GM18861 (cell line): Measurements from ENCODE around the gene TRPM7.
"Not testable (repeated sequence)": the region's sequence is repeated elsewhere in the genome, so short reads cannot be mapped to it uniquely, and the experiment has no call there.

ENCODE experiments used
- ATAC-seq: cut with Tn5 transposase; IDR thresholded peaks from one replicate; pipeline ENCODE4 v1.9.1; 2021; ENCODE audit not compliant: unreplicated experiment

The TRPM7 gene

GRCh38 chr15:50686469-50687301 is at the start of gene TRPM7:
TSS of gene TRPM7 (minus strand) at chr15:50686797. CDS start at chr15:50686533, 264 bp downstream.
- peak; percentile 66 for ATAC-seq

- ATAC-seq, result no peak
Observed at GRCh38 chr15:50735156-50735555, 48.6 kb upstream of the TRPM7 start.

DNA sequence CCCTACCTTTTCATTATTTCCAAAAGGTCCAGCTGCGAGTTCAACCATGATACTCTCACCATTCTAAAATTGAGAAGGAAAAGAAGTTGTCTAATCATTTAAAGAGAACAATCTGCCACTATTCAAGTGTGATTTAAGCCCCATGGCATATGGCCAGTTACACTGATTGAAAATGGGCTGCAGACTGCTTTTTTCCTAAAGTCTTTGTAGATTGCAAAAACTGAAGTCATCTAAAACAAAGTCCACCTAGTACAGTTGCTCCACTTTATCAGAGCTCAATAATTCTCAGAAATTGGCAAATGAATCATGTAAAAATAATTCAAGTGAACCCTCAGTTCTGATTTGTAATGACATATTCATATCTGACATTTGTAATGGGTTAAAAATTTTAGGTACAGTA is 39.7 kb upstream of the TRPM7 start:
- ATAC-seq, result no peak

DNA sequence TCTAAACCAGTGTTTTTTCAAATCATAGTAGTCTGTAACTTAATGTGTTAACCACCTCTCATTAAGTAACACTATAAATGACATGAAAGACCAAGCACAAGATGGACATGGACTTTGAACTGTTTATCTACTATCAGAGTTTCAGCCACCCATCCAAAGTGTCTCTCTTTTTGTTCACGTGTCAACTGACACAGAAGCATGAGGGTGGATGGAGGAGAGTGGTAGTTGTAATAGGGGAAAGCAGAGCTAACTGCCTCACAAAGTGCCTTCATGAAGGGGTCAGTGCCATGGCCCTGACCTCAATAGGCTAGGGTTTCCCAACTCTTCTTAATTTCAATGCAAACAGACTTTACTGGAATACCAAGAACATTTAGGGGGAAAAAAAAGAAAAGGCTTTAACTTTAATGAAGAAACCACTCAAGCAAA is 32.1 kb upstream of the TRPM7 start:
- no peak for ATAC-seq

- no peak for ATAC-seq
Observed at GRCh38 chr15:50712018-50712417, 25.4 kb upstream of the TRPM7 start.

- no peak for ATAC-seq
Observed at GRCh38 chr15:50710585-50710984, 24.0 kb upstream of the TRPM7 start.

- ATAC-seq, result no peak
Observed at GRCh38 chr15:50707878-50708427, 21.4 kb upstream of the TRPM7 start.

DNA sequence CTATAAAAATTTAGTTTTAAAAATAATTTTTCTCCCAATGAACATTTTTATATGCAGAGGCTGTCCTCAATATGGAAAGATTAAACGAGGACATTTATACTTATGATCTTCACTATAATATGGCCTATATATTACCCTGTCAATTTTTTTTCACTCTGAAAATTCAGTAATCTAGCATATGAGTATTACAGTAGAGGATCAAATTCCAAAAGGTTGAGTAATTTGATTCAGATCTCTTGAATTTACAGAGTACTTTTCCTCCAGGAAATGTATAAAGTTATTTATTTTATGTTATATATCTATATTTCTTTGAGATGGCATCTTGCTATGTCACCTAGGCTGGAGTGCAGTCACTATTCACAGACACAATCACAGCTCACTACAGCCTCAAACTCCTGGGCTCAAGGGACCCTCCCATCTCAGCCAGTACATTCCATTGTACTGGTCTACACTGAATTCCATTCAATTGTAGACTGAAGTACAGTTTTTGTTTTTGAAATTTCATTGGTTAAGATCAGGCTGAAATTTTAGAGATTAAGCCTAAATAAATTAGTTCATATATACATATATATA is 16.3 kb upstream of the TRPM7 start:
- ATAC-seq, result no peak

- no peak for ATAC-seq
Observed at GRCh38 chr15:50698101-50698500, 11.5 kb upstream of the TRPM7 start.

DNA sequence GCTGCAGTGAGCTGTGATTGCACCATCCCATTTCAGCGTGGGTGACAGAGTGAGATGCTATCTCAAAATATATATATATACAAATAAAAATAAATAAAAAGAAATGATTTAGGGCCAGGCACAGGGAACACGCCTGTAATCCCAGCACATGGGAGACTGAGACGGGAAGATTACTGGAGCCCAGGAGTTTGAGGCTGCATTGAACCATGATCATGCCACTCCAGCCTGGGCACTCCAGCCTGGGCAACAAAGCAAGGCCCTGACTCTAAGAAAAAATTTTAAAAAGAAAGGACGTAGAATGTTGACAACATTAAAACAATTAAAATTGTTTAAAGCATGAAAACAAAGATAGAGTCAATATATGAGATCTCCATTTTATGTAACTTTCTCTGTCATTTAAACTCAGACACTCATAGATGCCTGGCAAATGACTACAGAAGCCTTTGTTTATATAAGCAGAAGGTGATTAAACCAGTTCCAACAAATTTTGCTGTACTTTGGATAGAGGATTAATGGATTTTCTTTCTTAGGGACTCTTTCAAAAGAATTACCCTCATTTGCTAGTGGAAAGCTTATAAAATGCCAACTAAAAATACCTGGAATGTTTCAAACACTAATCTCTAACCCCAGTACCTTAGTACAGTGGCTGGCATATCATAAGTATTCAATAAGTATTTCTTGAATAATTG is 10.7 kb upstream of the TRPM7 start:
- ATAC-seq, result no peak

GRCh38 chr15:50694634-50695165 is 8.1 kb upstream of the TRPM7 start:
- not testable (repeated sequence) for ATAC-seq

GRCh38 chr15:50687302-50687902 is 805 bp upstream of the TRPM7 start:
- ATAC-seq, result peak; percentile 1

GRCh38 chr15:50685976-50686468 is 575 bp downstream of the TRPM7 start:
- peak; percentile 38 for ATAC-seq

- no peak for ATAC-seq
Observed at GRCh38 chr15:50685191-50685975, 1.2 kb downstream of the TRPM7 start.

DNA sequence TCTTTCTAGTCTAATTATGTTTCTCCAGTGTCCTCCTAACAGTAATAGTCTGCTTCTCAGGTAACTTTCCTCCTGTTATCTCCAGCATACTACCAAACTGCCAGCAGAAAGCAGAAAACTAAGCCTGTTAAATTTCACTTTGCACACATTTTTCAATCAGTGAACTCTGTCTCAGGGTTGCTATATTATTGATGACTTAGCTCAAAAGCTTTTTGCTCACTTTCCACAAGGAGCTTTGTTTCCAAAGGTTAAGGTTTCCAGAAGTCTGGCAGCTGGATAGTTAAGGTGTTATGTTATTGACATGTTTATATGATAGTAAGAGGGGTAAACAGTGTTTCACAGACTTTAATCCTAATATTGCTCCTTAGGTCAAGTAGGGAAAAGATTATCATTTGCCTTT is 5.1 kb downstream of the TRPM7 start:
- ATAC-seq, result no peak

DNA sequence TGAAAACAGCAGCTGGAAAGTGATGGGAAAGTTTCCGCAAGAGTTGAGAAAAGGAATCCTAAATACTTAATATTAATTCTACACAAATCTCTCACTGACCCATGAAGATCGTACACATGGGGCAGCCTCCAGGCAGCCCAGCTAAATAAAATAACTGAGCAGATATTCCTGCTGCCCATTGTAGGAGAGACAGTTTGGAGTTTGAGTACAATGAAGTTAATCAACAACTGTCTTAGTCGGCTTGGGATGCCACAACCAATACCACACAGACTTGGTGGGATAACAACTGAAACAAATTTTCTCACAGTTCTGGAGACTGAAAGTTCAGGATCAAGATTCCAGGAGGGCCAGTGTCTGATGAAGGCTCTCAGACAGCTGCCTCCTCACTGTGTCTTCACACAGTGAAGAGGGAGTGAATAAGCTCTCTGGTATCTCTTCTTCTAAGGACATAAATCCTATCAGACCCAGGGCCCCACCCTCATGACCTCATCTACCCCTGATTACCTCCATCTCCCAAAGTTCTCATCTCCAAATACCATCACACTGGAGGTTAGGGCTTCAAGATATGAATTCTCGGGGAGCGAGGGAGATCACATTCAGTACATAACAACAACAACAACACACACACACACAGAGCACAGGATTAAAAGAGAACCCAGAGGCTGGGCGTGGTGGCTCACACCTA is 9.7 kb downstream of the TRPM7 start:
- no peak for ATAC-seq

GRCh38 chr15:50675535-50676144 is 11.0 kb downstream of the TRPM7 start:
- no peak for ATAC-seq

DNA sequence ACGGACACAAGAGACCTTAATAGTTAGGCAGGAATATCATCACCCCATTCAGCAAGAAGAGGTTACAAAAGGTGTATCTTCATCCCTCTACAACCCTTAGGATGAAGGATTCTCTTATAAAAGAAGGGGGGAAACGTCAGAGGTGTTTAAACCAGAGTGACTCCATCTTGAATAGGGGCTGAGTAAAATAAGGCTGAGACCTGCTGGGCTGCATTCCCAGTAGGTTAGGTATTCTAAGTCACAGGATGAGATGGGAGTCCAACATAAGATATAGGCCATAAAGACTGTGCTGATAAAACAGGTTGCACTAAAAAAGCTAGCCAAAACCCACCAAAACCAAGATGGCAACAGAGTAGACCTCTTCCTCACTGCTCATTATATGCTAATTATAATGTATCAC is 16.5 kb downstream of the TRPM7 start:
- no peak for ATAC-seq

- ATAC-seq, result no peak
Observed at GRCh38 chr15:50669611-50670010, 17.0 kb downstream of the TRPM7 start.
